Endothelial cell of umbilical vein (primary cell): ENCODE data around the gene HACD3. TPM values are rescaled to one million over a fixed set of nuclear protein-coding genes. Genes with fewer than 3 reads are reported as not detected.

Experiments used
- BruUV-seq: library from RNA; stranded (reverse); fragments of 400-500 nt; replicated peaks from 2 replicates; lab custom pipeline; 2021; lab: Mats Ljungman, UMichigan
- CTCF ChIA-PET: fragments of 300-600, 350-600 bp; sonication (Branson Sonifier 250); formaldehyde crosslinking; loops from one replicate; lab custom pipeline; 2021; ENCODE audit warnings: antibody characterized with exemption, inconsistent platforms; lab: Charles Lee
- POLR2A ChIA-PET: fragments of 300-600, 350-600 bp; sonication (Branson Sonifier 250); formaldehyde crosslinking; loops from one replicate; lab custom pipeline; 2021; ENCODE audit warnings: antibody characterized with exemption, inconsistent platforms; lab: Charles Lee
- DNase-seq: peaks from one replicate; pipeline ENCODE4 v3.0.0-alpha.2; 2011; ENCODE audit warnings: low read depth, low spot score
- FAIRE-seq: peaks from 2 replicates; lab custom pipeline; 2011; peaks lifted over from hg19 to GRCh38; lab: Jason Lieb, UNC
- H2AFZ ChIP-seq: 2 replicates; pipeline ENCODE4 v1.6.0; 2012; ENCODE audit warnings: low read depth, low read length, control low read depth, inconsistent platforms
- H3K27ac ChIP-seq: 2 replicates; pipeline ENCODE4 v1.5.1; 2011; ENCODE audit warnings: low read depth, mild to moderate bottlenecking, control low read depth, low read length, moderate library complexity; ENCODE audit not compliant: insufficient read depth
- H3K27me3 ChIP-seq, 2 experiments: 2 replicates each; pipeline versions ENCODE4 v1.6.0 to v1.6.1; 2011; ENCODE audit warnings: low read length in 2 of 2, mixed read lengths in 1 of 2; ENCODE audit not compliant: control insufficient read depth in 2 of 2, insufficient read depth in 2 of 2
- H3K36me3 ChIP-seq, 2 experiments: 2 replicates in 1 of 2; 3 replicates in 1 of 2; pipeline ENCODE4 v1.5.1; 2011; ENCODE audit warnings: low read length in 2 of 2, mild to moderate bottlenecking in 1 of 2, moderate library complexity in 1 of 2; ENCODE audit not compliant: control insufficient read depth in 2 of 2, insufficient read depth in 2 of 2; ENCODE audit errors: extremely low read depth in 1 of 2
- H3K4me1 ChIP-seq: 3 replicates; pipeline ENCODE4 v1.5.1; 2011; ENCODE audit warnings: mild to moderate bottlenecking, low read length; ENCODE audit not compliant: control insufficient read depth, insufficient read depth; ENCODE audit errors: extremely low read depth
- H3K4me2 ChIP-seq: 2 replicates; pipeline ENCODE4 v1.6.1; 2011; ENCODE audit warnings: low read length, control low read depth, mixed read lengths; ENCODE audit not compliant: insufficient read depth
- H3K4me3 ChIP-seq, 3 experiments: fragments of 200-600 bp in 1 of 3; sonication (generic), shearing (Covaris generic) in 1 of 3; replicated peaks in 1 of 3; 2 replicates each; pipeline ENCODE4 v1.5.1; 2011 to 2016; ENCODE audit warnings: control low read depth in 3 of 3, low read length in 3 of 3, mild to moderate bottlenecking in 2 of 3, inconsistent platforms in 1 of 3, low read depth in 1 of 3, moderate library complexity in 1 of 3; ENCODE audit not compliant: insufficient read depth in 1 of 3
- H3K79me2 ChIP-seq: 2 replicates; pipeline ENCODE4 v1.6.0; 2012; ENCODE audit warnings: low read length, inconsistent platforms; ENCODE audit not compliant: control insufficient read depth, insufficient read depth
- H3K9ac ChIP-seq: replicated peaks from 2 replicates; pipeline ENCODE3; 2011; ENCODE audit warnings: low read length, control low read depth; ENCODE audit not compliant: insufficient read depth; ENCODE audit errors: extremely low read depth
- H3K9me1 ChIP-seq: replicated peaks from 3 replicates; pipeline ENCODE4 v1.6.0; 2011; ENCODE audit warnings: mild to moderate bottlenecking, low read length; ENCODE audit not compliant: control insufficient read depth, insufficient read depth; ENCODE audit errors: extremely low read depth
- H3K9me3 ChIP-seq: replicated peaks from 2 replicates; pipeline ENCODE4 v1.5.1; 2012; ENCODE audit warnings: low read length, inconsistent platforms; ENCODE audit not compliant: control insufficient read depth, insufficient read depth
- H4K20me1 ChIP-seq: replicated peaks from 2 replicates; pipeline ENCODE3; 2011; ENCODE audit warnings: mild to moderate bottlenecking, low read length; ENCODE audit not compliant: control insufficient read depth, insufficient read depth; ENCODE audit errors: extremely low read depth
- CTCF ChIP-seq, 2 donors: IDR thresholded peaks; 1 replicate in 1 of 2; 2 replicates in 1 of 2; pipeline ENCODE4 v1.5.1; 2011; ENCODE audit warnings: low read length in 2 of 2, mild to moderate bottlenecking in 2 of 2, moderate library complexity in 2 of 2, control low read depth in 1 of 2, inconsistent platforms in 1 of 2, low read depth in 1 of 2; ENCODE audit not compliant: insufficient read depth in 1 of 2; ENCODE audit errors: extremely low read depth in 1 of 2
- EZH2 ChIP-seq: IDR thresholded peaks from 2 replicates; pipeline ENCODE4 v1.6.1; 2012; ENCODE audit warnings: borderline replicate concordance, low read depth, mild to moderate bottlenecking, moderate library complexity, low read length, inconsistent platforms; ENCODE audit not compliant: severe bottlenecking
- POLR2A ChIP-seq: IDR thresholded peaks from 2 replicates; pipeline ENCODE4 v1.6.1; 2012; ENCODE audit warnings: low read depth, mild to moderate bottlenecking, control low read depth, low read length
- POLR2AphosphoS5 ChIP-seq: IDR thresholded peaks from 2 replicates; pipeline ENCODE4 v1.6.1; 2012; ENCODE audit warnings: low read depth, mild to moderate bottlenecking, control low read depth, low read length, moderate library complexity; ENCODE audit not compliant: insufficient read depth
- dilution Hi-C: fragments of 300-500 bp; cut with MboI; formaldehyde crosslinking; loops from one replicate; pipeline ENCODE4 v1.15.0; 2019; ENCODE audit warnings: low sequenced_read_pairs; ENCODE audit not compliant: extremely low pct_ligation_motif_present
- intact Hi-C: fragments of 100-400 bp; cut with micrococcal nuclease; formaldehyde crosslinking; loops from one replicate; pipeline ENCODE4 v1.10.0; 2022
- polyA plus RNA-seq, 4 experiments: library from polyadenylated mRNA; depleted of rRNA in 3 of 4; stranded (reverse) in 3 of 4; unstranded in 1 of 4; fragments of >200 nt; gene quantifications; 2 replicates each; pipeline versions ENCODE4 v1.2.1 to v1.2.3, GENCODE V29; 2011 to 2012; ENCODE audit warnings: missing spikeins in 1 of 4
- total RNA-seq: library from RNA; stranded (reverse); gene quantifications from 2 replicates; pipeline ENCODE4 v1.2.3, GENCODE V29; 2021

HACD3 gene
- total and polyA plus RNA-seq, 2 donors (not counting 3 experiments of a cell fraction or from before 2014, with no cell fraction given), result 47.4 to 61.1 TPM

DNA sequence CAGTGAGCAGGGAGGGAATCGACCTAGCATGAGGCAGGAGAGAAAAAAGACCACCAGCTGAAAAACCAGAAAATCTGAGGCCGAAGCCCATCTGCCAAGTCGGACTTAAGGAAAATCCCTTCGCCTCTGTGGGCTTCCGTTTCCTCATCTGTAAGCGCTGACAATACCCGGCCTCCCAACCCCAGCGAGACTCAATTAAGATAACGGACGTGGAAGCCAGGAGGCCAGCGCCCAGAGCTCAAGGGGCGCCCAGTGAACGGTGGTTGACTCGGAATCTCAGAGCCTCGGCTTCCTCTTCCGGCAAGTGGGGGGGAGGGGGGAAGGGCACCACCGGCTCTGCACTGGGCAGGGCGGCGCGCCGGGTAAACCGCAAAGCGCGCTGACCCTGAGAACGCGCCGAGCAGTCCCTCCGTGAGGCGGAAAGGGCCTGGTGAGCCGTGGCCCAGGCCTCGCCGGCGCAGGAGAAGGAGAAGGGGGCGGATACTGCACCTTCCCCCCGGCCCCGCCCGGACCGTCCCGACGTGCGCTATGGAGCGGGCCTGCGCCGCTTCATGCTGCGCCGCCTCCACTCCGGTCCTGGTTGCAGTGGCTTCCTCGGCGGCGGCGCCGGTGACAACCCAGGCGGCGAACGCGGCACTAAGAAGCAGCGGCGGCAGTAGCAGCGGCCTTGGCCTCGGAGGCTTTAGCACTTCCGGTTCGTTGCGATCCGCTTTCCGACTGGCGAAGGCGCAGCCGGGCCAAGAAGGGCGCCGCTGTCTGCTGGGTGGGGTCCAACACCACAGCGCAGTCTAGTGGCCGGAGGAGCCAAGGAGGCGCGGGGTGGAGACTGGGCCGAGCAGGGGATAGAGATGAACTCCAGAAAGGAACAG lies 13.0 kb upstream of the HACD3 start, which contains the start of gene DPP8:
TSS of gene DPP8 (minus strand) at position 693 of the 869 bp plus-strand sequence. CDS start 5,136 bp downstream, outside the sequence.
- peak within 1 kb of the TSS; percentile 70 for H3K27ac ChIP-seq
- dilution Hi-C loops (no loop called here), intact Hi-C loops (loop anchor here (1.0 to 2.0 kb wide), 4 partner anchors 13 to 354 kb away; partner anchors contain the start of genes HACD3 and INTS14)
- FAIRE-seq (peak; percentile 97), DNase-seq (peak; percentile 92)
- peak; percentile 66 for TF ChIP-seq POLR2AphosphoS5
- peak; percentile 78 for TF ChIP-seq POLR2A
- no peak for TF ChIP-seq EZH2
- peak; percentile 98 for TF ChIP-seq CTCF (IDR thresholded peaks at IDR 0.05; ENCODE audit: extremely low read depth in 1 of 2, insufficient read depth in 1 of 2, low read depth in 1 of 2, low read length in 2 of 2)
- CTCF ChIA-PET, result interaction anchor here (0.9 to 2.1 kb wide), 3 partner anchors 8 to 73 kb away, joined by 5 to 9 read pairs (median 6); no protein-coding TSS in a partner anchor
- peaks cover 19% of the 10 kb centered on the region for H3K4me1 ChIP-seq
- peak within 1 kb of the TSS; percentile 89 for H2AFZ ChIP-seq
- POLR2A ChIA-PET, result interaction anchor here (0.6 to 1.1 kb wide), 6 partner anchors 9 to 219 kb away, joined by 3 to 11 read pairs (median 5); no protein-coding TSS in a partner anchor
- no peaks in the 10 kb centered on the region for H3K27me3 ChIP-seq
- no peaks in the 10 kb centered on the region for H3K36me3 ChIP-seq
- H3K4me3 ChIP-seq, result peak within 1 kb of the TSS; percentile 67 to 96 (median 92)
- TSS peak; percentile 43 for BruUV-seq
- no peaks in the 10 kb centered on the region for H3K9me1 ChIP-seq
- H3K79me2 ChIP-seq, result peaks cover 32% of the 10 kb centered on the region
- H4K20me1 ChIP-seq, result peaks cover 2% of the 10 kb centered on the region
- peak within 1 kb of the TSS; percentile 95 for H3K4me2 ChIP-seq
- H3K9ac ChIP-seq, result peak within 1 kb of the TSS; percentile 90
- no peaks in the 10 kb centered on the region for H3K9me3 ChIP-seq
